ENCODE measurements around the gene MYO1B.

The MYO1B gene

DNA sequence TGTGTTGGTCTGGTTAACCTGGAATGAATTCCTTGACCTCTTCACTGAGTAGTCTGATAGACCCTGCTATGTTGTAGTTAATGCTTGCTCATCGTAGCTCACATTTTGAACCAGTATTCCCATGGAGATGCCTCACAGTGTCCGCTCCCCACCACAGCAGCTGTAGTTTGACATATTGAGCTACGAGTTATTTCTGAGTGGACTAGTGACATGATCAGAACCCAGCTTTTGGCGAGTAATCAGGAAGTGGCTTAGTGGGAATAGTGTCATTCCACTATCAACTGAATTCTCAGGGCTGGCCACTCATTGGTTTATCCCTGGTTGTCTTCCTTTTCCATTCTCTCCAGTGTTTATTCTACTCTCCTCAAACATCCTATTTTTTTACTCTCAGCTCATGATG, 102.7 kb downstream of the MYO1B start:
- DNase-seq (ENCODE audit: low spot score), result no peak
- no peak for TF ChIP-seq CTCF (IDR thresholded peaks at IDR 0.05; ENCODE audit: extremely low read depth, missing control alignments)

DNA sequence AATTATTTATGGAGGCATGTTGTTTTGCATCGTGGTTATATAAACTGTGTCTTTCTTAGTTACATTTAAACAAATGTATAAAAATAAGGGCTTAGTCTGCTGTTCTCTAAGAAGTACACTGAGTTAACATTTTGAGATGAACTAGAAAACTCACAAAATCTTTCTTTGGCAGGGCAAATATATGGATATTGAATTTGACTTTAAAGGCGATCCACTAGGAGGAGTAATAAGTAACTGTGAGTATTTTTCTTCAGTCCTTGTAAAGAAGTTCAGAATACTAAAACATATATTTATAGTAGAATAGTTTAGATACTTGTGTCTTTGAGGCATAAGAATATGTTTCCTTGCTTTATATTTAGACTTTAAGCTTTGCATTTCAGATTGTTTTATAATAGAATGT, 104.8 kb downstream of the MYO1B start:
- TF ChIP-seq CTCF (IDR thresholded peaks at IDR 0.05; ENCODE audit: extremely low read depth, missing control alignments), result no peak
- DNase-seq (ENCODE audit: low spot score), result no peak

DNA sequence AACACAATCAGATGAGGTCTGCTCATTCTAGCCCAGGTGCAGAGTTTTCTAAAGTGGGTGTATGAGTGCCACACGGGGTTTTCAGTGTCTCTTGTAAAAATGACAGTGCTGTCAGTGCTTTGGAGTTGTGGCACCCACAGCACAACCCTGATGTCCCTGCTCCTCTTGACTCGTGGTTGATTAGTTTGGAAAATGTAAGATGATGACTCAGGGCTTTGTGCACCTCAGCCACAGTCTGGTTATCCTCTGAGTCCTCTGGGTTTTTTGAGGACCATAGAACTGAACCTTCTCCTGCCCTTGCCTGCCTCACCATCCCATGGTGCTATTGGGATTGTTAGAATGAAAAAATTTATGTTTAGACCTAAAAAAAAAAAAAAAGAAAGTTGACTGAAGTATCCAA, 105.6 kb downstream of the MYO1B start:
- no peak for DNase-seq (ENCODE audit: low spot score)
- TF ChIP-seq CTCF (IDR thresholded peaks at IDR 0.05; ENCODE audit: extremely low read depth, missing control alignments), result no peak

GRCh38 chr2:191351298-191351697, 106.1 kb downstream of the MYO1B start:
- DNase-seq (ENCODE audit: low spot score), result no peak

DNA sequence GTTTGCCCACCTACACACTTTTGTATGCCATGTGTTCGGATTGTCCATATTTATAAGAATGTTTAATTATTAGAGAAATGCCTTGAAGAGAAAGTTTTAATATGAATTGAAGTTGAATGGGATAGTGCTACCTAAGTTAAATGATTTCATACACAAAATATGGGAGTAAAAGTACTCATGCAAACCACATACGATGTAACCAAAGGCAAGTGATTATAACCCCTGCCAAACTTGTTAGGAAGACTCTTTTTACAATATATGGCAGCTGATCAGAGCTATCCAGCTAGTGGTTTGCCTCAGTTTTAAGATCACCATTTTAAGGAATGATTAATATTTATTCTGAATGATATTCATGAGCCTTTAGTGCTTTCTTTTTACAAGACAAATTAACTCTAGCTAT, 106.7 kb downstream of the MYO1B start:
- TF ChIP-seq CTCF (IDR thresholded peaks at IDR 0.05; ENCODE audit: extremely low read depth, missing control alignments), result no peak
- no peak for DNase-seq (ENCODE audit: low spot score)

More at GRCh38 chr2:191351298-191351697, 106.1 kb downstream of the MYO1B start:
- no peak for TF ChIP-seq CTCF (IDR thresholded peaks at IDR 0.05; ENCODE audit: extremely low read depth, missing control alignments)

DNA sequence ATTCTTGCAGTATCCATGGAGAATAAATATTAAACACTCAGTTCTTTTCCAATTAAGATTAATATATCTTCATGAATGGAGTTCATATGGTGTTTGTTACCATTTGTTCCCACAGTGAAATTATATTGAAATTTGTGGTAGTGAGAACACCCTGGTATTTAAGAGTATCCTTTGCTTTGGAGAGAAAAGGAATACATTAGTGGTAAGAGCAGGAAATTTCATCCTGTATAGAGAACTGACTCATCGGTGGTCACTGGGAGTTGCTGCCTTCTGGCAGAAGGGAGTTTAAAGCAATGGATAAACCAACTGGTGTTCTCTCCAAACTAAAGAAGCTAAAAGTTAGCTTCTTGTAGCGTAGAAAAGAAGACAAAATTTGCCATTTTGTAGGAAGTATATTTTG, 107.3 kb downstream of the MYO1B start:
- no peak for TF ChIP-seq CTCF (IDR thresholded peaks at IDR 0.05; ENCODE audit: extremely low read depth, missing control alignments)
- DNase-seq (ENCODE audit: low spot score), result no peak

DNA sequence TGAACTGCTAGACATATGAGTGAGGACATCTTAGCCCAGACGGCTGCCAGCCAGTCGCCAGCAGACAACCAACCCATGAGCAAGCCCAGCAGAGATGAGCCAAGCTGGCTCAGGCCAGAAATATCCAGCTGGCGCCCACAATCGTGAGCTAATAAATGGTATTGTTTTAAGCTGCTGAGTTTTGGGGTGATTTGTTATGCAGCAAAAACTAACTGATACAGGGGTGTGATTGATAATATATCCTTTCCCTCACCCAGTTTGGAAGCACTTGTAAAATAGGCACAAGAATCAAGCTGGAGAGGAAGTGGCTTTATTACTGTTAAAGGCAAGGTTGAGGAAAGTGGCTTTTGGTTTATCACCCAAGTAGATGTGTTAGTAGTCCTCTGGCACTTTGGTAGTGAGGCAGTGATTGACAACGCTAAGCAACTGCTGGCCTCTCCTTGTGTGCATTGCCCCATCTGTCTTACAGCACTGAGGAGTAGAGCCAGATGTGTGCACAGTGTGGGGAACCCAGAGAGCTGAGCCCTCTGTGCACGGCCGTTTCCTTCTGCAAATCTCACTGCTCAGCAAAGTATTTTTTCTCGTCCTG, 110.1 kb downstream of the MYO1B start:
- no peak for DNase-seq (ENCODE audit: low spot score)
- no peak for TF ChIP-seq CTCF (IDR thresholded peaks at IDR 0.05; ENCODE audit: extremely low read depth, missing control alignments)
